ENCODE measurements around the gene SPATS2. TPM values are rescaled to one million over a fixed set of nuclear protein-coding genes. Genes with fewer than 3 reads are reported as not detected.

SPATS2 gene
- total RNA-seq, 1 donor from 2014 or later: 46.3 TPM

GRCh38 chr12:49355913-49356312, 11.3 kb upstream of the SPATS2 start:
- Histone ChIP-seq H3K4me3 (ENCODE audit: insufficient read depth, low read depth, low read length) (no peak overlapping the region), H3K36me3 (ENCODE audit: insufficient read depth, low read length) (no peaks in the 10 kb centered on the region), H4K20me1 (ENCODE audit: insufficient read depth, low read length) (no peaks in the 10 kb centered on the region), H3K79me2 (ENCODE audit: insufficient read depth, low read length) (no peaks in the 10 kb centered on the region), H2AFZ (ENCODE audit: low read depth, low read length) (no peak overlapping the region), H3K27ac (ENCODE audit: low read depth, low read length) (no peak overlapping the region), H3K9ac (ENCODE audit: low read length) (no peak overlapping the region), H3K4me1 (ENCODE audit: insufficient read depth, low read length) (peaks cover 6% of the 10 kb centered on the region), H3K27me3 (ENCODE audit: insufficient read depth, low read length) (no peaks in the 10 kb centered on the region), H3K9me3 (ENCODE audit: insufficient read depth, low read depth, low read length) (no peaks in the 10 kb centered on the region), H3K4me2 (ENCODE audit: low read length) (no peak overlapping the region)
- Mint-ChIP-seq H3K9me3 (ENCODE audit: unreplicated experiment) (no peaks in the 10 kb centered on the region), H3K27me3 (ENCODE audit: low read depth, unreplicated experiment) (peaks cover 12% of the 10 kb centered on the region), H3K4me3 (ENCODE audit: unreplicated experiment) (no peak overlapping the region), H3K36me3 (ENCODE audit: low read depth, unreplicated experiment) (no peaks in the 10 kb centered on the region), H3K27ac (ENCODE audit: unreplicated experiment) (no peak overlapping the region), H3K4me1 (ENCODE audit: low read depth, unreplicated experiment) (no peaks in the 10 kb centered on the region)
- TF ChIP-seq, protein P1, sequence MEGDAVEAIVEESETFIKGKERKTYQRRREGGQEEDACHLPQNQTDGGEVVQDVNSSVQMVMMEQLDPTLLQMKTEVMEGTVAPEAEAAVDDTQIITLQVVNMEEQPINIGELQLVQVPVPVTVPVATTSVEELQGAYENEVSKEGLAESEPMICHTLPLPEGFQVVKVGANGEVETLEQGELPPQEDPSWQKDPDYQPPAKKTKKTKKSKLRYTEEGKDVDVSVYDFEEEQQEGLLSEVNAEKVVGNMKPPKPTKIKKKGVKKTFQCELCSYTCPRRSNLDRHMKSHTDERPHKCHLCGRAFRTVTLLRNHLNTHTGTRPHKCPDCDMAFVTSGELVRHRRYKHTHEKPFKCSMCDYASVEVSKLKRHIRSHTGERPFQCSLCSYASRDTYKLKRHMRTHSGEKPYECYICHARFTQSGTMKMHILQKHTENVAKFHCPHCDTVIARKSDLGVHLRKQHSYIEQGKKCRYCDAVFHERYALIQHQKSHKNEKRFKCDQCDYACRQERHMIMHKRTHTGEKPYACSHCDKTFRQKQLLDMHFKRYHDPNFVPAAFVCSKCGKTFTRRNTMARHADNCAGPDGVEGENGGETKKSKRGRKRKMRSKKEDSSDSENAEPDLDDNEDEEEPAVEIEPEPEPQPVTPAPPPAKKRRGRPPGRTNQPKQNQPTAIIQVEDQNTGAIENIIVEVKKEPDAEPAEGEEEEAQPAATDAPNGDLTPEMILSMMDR (IDR thresholded peaks at IDR 0.05; ENCODE audit: insufficient read depth, low read depth, low read length): no peak
- no peak for TF ChIP-seq EZH2 (IDR thresholded peaks at IDR 0.05; ENCODE audit: insufficient read depth, low read length)
- DNase-seq (ENCODE audit: low read depth) (no peak), FAIRE-seq (no peak)

DNA sequence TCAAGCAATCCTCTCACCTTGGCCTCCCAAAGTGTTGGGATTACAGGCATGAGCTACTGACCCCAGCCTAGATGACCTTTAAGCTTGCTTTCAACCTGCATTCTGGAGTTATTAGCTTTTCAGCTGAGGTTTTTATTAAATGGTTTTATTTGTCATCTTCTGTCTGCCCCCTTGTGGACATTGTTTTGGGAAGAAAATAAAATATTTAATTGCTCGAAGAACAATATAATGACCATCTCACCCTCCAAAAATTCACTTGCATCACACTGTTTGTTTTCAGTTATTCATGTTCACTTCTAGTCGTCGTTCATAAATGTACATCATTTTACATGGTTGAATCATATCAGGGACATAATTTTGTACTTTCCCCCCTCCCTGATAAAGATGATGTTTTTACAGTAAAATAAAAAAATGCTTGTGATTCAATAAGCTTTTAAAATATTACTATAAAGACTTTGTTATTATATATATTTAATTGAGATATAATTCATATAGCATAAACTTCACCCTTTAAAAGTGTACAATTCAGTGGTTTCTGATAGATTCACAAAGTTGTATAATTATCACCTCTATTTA, 10.1 kb upstream of the SPATS2 start:
- Histone ChIP-seq H3K27me3 (ENCODE audit: insufficient read depth, low read length) (no peaks in the 10 kb centered on the region), H3K4me1 (ENCODE audit: insufficient read depth, low read length) (peaks cover 6% of the 10 kb centered on the region), H3K9me3 (ENCODE audit: insufficient read depth, low read depth, low read length) (no peaks in the 10 kb centered on the region), H3K4me2 (ENCODE audit: low read length) (no peak overlapping the region), H3K4me3 (ENCODE audit: insufficient read depth, low read depth, low read length) (no peak overlapping the region), H3K9ac (ENCODE audit: low read length) (no peak overlapping the region), H3K27ac (ENCODE audit: low read depth, low read length) (no peak overlapping the region), H3K36me3 (ENCODE audit: insufficient read depth, low read length) (no peaks in the 10 kb centered on the region), H3K79me2 (ENCODE audit: insufficient read depth, low read length) (no peaks in the 10 kb centered on the region), H4K20me1 (ENCODE audit: insufficient read depth, low read length) (no peaks in the 10 kb centered on the region), H2AFZ (ENCODE audit: low read depth, low read length) (no peak overlapping the region)
- H3K36me3 Mint-ChIP-seq (ENCODE audit: low read depth, unreplicated experiment): no peaks in the 10 kb centered on the region
- no peak overlapping the region for H3K27ac Mint-ChIP-seq (ENCODE audit: unreplicated experiment)
- H3K4me3 Mint-ChIP-seq (ENCODE audit: unreplicated experiment): no peak overlapping the region
- DNase-seq (ENCODE audit: low read depth): no peak
- TF ChIP-seq, protein P1 (IDR thresholded peaks at IDR 0.05; ENCODE audit: insufficient read depth, low read depth, low read length): peak; percentile 65
- no peak for TF ChIP-seq EZH2 (IDR thresholded peaks at IDR 0.05; ENCODE audit: insufficient read depth, low read length)
- no peaks in the 10 kb centered on the region for H3K4me1 Mint-ChIP-seq (ENCODE audit: low read depth, unreplicated experiment)
- H3K9me3 Mint-ChIP-seq (ENCODE audit: unreplicated experiment): no peaks in the 10 kb centered on the region
- no peak for FAIRE-seq
- peaks cover 12% of the 10 kb centered on the region for H3K27me3 Mint-ChIP-seq (ENCODE audit: low read depth, unreplicated experiment)

DNA sequence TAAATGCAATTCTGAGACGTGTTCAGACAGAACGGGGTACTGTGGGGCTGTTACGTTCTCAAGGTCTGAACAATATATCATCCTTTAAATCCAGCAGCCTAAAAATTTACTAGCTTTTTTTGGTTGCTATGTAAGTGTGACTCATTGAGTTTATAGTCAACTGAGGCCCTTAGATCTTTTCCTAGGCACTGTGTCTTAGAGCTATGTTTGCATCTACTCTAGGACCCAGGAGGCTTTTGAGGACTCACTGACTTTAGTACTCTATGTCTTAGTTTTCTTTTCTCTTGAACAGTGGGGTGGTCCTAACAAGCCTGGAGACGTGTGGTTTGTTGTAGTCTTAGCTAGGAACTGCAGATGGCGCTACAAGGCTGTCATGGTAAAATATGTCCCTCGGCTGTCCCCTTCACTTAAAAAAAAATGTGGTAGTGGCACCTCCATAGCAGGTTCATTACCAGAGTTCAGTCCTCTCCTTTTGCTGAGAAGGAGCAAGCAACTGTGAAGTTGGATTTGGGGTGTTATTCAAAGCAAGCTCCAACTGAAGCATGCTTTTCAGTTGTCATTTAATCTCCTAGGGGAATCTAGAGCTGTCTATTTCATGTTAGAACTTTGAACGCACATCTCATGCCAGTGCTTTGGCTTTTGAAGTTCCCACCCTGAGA, 8.7 kb upstream of the SPATS2 start:
- H2AFZ ChIP-seq (ENCODE audit: low read depth, low read length): no peak overlapping the region
- no peak for DNase-seq (ENCODE audit: low read depth)
- H3K9me3 Mint-ChIP-seq (ENCODE audit: unreplicated experiment): no peaks in the 10 kb centered on the region

More for the DNA sequence above, 8.7 kb upstream of the SPATS2 start:
- no peak for FAIRE-seq
- Mint-ChIP-seq H3K36me3 (ENCODE audit: low read depth, unreplicated experiment) (no peaks in the 10 kb centered on the region), H3K4me1 (ENCODE audit: low read depth, unreplicated experiment) (no peaks in the 10 kb centered on the region), H3K4me3 (ENCODE audit: unreplicated experiment) (no peak overlapping the region), H3K27me3 (ENCODE audit: low read depth, unreplicated experiment) (peaks cover 7% of the 10 kb centered on the region), H3K27ac (ENCODE audit: unreplicated experiment) (no peak overlapping the region)
- Histone ChIP-seq H3K36me3 (ENCODE audit: insufficient read depth, low read length) (no peaks in the 10 kb centered on the region), H3K79me2 (ENCODE audit: insufficient read depth, low read length) (no peaks in the 10 kb centered on the region), H3K4me3 (ENCODE audit: insufficient read depth, low read depth, low read length) (no peak overlapping the region), H3K9ac (ENCODE audit: low read length) (no peak overlapping the region), H3K27me3 (ENCODE audit: insufficient read depth, low read length) (no peaks in the 10 kb centered on the region), H3K4me2 (ENCODE audit: low read length) (peak overlapping the region; percentile 24), H3K4me1 (ENCODE audit: insufficient read depth, low read length) (peaks cover 6% of the 10 kb centered on the region), H3K9me3 (ENCODE audit: insufficient read depth, low read depth, low read length) (no peaks in the 10 kb centered on the region), H3K27ac (ENCODE audit: low read depth, low read length) (no peak overlapping the region), H4K20me1 (ENCODE audit: insufficient read depth, low read length) (no peaks in the 10 kb centered on the region)
- TF ChIP-seq EZH2 (IDR thresholded peaks at IDR 0.05; ENCODE audit: insufficient read depth, low read length): no peak
- TF ChIP-seq, protein P1 (IDR thresholded peaks at IDR 0.05; ENCODE audit: insufficient read depth, low read depth, low read length): peak; percentile 84
